ENCODE measurements around the gene KCTD18.

DNA sequence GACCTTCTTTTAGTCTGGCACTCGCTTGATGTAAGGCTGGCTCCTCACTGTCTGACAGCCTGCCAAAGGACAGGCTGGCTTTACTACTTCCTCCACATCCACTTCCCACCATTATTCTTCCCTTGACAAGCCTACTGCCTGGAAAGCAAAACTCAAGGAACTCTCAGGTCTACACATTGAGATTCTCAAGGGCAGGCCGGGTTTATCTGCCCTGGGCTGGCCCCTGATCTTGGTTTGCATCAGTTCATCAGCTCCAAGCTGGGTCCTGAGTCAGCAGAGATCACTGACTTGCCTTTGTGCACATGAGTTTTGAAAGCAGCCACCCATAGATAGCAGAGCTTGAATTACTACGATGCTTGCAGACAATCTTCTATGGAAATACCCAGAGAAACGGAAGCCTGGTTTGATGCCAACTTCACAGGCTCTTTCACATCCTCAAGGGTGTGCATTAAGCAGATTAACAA lies 53.9 kb downstream of the KCTD18 start:
- TF ChIP-seq POLR2AphosphoS5 (IDR thresholded peaks at IDR 0.05) = no peak
- TF ChIP-seq, protein P1, sequence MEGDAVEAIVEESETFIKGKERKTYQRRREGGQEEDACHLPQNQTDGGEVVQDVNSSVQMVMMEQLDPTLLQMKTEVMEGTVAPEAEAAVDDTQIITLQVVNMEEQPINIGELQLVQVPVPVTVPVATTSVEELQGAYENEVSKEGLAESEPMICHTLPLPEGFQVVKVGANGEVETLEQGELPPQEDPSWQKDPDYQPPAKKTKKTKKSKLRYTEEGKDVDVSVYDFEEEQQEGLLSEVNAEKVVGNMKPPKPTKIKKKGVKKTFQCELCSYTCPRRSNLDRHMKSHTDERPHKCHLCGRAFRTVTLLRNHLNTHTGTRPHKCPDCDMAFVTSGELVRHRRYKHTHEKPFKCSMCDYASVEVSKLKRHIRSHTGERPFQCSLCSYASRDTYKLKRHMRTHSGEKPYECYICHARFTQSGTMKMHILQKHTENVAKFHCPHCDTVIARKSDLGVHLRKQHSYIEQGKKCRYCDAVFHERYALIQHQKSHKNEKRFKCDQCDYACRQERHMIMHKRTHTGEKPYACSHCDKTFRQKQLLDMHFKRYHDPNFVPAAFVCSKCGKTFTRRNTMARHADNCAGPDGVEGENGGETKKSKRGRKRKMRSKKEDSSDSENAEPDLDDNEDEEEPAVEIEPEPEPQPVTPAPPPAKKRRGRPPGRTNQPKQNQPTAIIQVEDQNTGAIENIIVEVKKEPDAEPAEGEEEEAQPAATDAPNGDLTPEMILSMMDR (IDR thresholded peaks at IDR 0.05) = no peak
